Astrocyte of the hippocampus (primary cell): ENCODE measurements around the gene RAET1E.
"Not testable (repeated sequence)": the region's sequence is repeated elsewhere in the genome, so short reads cannot be mapped to it uniquely, and the experiment has no call there.

ENCODE experiments used
- DNase-seq: peaks from one replicate; pipeline ENCODE4 v3.0.0; 2011; ENCODE audit warnings: low read depth, low spot score

The RAET1E gene

DNA sequence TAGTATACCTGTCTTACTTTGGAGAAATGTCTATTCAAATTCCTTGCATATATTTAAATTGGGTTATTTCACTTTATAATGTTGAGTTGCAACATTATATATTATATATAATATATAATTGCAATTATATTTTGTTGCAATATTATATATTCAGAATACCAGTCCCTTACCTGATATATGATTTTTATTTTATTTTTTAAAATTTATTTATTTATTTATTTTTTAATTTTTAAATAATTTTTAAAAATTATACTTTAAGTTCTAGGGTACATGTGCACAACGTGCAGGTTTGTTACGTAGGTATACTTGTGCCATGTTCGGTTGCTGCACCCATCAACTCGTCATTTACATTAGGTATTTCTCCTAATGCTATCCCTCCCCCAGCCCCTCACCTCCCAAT lies 29.1 kb upstream of the RAET1E start:
- not testable (repeated sequence) for DNase-seq

DNA sequence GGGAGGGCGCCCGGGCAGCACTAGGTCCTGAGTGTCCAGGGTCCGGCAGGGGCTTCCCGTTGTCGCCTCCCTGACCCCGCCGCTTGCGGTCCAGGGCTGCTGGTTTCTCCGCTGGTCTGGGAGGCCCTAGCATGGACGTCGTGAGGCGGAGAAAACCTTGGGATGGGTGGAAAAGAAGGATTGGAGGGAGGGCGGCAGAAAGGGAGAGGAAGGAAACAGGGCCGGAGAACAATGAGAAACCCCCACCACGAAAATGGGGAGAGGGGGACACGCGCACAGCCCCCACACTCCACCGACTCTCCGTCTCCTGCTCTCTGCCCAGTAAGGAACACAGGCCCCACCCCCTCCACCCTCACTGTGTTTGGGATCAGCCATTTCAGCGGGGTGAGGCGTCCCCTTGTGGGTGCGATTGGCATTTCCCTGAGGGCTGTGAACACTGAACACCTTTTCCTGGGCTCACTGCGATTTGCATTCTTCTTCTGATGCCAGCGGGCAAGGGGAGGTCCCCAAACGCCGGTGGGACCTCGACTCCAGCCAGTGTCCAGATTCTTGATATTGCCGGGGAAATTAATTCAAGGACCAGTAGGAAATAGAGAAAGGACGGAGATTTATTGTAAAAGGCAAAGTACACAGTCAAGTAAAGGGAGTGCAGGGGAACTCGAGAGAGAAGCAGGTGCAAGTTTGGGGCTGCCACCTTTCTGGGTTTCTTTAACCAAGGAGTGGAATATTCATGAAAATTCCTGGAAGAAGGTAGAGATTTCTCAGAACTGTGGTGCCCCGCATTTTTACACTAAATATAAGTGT lies 28.3 kb upstream of the RAET1E start:
- peak; percentile 91 for DNase-seq

DNA sequence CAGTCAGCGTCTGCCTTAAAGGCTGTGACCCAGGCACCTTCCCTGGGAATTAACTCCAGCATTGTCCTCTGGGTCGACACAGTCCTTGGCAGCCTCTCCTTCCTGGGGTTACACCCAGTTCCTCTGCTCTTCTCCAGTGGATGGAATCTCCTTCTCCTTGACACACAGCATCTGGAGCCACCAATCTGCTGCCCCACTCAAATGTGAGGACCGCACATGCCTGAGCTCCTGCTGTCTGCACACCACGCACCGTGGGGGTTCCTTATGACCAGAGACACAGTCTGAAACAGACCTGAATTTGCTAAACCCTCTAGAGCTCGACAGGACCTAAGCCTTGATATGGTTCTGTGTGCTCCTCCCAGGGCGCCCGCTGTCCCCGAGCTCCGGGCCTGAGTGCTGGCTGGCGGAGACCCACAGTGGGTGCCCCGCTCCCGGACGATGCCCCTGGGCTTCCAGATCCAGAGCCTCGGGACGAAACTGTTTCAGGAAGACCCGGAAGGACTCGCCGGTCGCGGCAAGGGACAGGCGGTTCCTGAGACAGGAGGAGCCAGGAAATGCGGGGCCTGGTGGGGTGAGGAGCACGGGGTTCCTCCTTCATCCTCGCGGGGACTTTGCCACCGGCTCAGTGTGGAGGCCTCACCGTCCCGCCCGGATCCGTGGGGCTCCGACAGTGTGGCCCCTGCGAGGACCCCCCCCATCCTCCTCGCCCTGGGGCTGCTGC lies 27.5 kb upstream of the RAET1E start:
- DNase-seq = peak; percentile 38

DNA sequence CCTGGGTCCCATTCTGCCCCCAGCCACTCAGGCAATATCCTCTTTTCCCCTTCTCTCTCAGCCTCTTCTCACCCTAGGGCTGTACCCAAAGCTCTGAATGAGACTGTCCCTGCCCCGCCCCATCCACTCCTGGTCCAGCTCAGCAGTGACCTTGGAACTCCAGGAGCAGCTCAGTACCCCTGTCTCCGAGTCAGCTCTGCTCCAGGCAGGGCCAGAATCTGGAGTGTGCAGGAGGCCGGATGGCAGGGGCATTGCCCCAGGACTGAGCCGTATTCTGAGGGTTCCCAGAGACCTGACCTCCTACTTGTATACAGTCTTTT lies 27.0 kb upstream of the RAET1E start:
- DNase-seq = no peak

DNA sequence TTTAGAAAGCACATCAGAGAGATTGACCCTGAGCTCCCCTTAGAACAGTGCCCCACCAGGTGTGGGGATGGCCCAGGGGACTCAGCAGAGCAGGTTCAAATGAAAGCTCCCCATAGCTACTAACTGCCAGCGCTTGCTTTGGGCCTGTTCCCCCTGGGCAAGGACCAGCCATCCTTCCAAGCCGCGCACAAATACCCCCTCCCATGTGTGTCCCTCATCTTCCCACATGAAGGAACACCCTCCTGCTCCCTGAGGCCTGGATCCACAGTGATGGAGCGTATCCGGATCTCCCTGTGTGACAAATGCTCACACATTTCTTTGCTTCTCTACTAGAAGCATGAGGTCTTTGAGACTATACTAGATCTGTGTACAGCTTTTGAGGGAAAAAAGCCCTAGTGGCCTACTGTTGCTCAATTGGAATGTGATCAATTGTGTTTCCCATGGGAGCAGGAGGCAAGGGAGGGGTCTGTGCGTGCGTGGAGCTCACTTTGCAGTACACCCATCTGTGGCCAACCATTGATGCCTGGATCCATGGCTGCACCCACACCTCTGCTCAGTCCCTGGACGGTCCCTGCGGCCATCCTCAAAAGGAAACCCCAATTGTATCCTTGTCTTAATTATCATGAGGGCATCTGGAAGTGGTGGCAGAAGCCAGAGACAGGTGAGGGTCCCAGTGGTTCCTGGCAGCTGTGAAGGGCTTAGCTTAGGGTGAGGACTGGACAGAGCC lies 26.5 kb upstream of the RAET1E start:
- DNase-seq = no peak

DNA sequence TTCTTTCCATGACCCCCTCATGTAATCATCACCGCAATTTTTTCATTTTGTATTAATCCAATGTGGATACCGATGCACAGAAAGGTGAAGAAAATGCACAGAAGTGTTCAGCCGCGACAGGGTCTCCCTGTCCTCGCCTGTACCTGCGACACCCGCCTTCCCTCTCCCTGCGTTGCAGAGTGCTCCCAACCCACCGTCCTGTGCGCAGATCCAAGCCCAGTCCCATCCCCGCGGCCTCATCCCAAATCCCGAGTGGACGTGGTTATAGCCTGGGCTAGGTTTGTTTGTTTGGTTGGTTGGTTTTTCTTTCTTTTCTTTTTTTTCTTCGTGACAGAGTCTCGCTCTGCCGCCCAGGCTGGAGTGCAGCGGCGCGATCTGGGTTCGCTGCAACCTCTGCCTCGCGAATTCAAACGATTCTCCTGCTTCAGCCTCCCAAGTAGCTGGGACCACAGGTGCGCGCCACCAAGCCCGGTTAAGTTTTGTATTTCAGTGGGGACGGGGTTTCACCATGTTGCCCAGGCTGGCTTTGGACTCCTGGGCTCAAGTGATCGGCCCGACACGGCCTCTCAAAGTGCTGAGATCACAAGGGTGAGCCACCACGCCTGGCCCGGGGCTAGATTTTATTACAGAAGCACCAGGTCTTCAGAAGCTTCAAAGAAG lies 25.5 kb upstream of the RAET1E start:
- no peak for DNase-seq

DNA sequence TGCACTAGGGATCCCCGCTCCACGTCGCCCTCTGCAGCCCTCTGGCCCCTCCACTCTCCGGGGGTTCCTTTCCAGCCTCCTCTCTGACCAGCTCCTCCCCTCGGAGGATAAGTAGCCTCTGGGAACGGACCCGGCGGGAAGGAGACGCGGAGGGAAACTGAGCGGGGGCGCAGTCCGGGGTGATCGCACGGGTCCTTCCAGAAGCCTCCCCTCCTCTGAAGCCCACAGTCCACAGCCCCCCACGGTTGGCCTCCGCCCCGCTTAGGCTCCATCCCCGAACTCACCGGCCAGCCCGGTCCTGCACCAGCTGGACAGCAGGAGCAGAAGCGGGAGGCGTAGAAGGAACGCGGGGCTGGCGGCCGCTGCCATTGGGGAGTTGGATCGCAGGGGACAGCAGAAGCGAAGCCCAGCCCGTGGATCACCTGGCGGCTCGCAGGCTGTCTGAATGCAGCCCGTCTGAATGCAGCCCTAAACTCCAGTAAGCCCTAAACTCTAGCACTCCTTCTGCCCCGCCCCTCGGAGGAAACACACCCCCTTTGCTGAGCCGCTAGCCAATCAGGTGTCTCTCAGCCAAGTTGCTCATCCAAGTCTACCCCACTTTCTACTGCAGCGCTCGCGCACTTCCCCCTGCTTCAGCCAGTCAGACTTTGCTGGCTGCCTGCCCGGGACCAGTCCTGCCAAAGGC lies 24.9 kb upstream of the RAET1E start, which contains the start of gene RAET1G:
Gene RAET1G (minus strand): TSS at position 480 of the 685 bp plus-strand sequence. CDS start 111 bp downstream, at position 369.
- DNase-seq = peak; percentile 95

DNA sequence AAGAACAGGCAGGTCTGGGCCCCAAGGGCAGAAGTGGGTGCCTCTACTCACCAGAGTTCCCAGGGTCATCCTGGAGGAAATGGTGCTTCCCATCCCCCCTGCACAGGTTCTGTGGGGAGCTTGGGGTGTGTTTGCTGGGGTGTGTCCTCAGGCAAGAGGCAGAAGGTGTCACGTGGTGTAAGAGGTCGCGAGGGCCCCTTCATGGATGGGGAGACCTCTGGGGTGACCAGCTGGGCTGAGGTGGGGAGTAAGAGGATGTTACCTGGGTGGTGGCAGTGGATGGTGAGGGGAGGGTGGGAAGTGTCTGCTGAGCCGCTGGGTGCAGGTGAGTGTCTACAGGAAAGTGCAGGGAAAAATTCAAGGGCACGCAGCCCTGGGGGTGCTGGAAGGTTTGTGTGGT lies 24.2 kb upstream of the RAET1E start:
- DNase-seq = not testable (repeated sequence)

DNA sequence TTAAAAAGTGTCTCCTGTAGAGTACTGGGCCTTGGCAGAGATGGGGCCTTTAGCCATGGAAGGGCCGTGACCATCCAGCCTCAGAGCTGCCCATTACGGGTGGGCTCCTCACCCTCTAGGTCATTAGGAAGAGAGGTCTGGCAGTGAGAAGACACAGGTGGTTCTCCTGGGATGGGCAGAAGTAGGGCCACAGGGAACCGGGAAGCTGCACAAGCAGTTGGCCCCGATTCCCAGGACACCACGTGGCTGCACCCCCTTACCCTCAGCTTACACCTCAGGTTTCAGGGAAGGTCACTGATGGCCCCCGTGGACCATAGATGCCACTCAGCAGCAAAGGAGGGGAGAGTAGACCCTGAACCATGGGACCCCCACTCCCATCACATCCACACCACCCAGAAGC lies 23.4 kb upstream of the RAET1E start:
- no peak for DNase-seq

DNA sequence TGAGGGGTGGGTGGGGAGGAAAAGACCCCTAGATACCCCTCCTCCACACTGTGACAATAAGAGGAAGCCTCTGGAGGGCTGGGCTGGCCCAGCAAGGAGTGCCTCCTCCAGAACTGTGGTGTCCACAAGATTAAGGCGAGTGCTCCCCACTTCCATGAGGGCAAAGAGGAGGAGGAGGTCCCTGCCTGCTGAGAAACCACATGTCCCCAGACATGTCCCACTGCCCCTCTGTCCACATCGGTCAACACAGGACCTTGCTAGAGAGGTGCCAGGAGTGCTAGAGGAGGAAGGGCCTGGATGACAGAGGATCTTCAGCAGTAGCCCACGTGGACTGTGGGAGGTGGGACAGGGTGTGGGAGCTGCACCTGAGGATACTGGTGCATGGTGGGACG lies 21.9 kb upstream of the RAET1E start:
- no peak for DNase-seq

DNA sequence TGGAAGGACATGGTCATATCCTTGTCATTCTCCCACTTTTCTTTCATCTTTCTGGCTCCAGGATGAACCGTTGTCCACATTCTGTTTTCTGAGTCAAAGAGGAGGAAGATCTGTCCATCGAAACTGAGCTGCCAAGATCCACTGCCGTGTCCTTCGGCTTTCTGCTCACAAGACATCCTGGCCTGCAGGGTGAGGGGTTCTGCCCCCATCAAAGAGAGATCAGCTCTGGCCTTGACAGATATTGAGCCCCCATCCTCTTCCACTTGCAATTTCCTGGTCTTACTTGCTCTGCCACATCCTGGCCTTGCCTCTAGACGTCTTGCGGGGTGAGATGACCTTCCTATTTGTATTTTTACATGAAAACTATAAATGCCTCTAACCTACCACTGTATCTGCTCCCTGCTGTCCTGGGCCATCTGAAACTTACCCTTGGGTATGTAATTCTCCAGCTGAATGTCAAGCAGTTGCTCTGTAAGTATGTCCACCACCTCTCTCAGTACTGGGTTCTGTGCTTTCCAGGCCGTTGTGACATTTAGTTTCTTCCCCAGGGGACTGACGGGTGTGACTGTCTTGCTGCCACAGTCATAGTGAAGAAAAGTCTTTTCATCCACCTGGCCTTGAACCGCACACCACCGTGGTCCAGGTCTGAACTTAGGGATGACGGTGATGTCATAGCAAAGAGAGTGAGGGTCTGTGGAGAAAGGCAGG lies 21.4 kb upstream of the RAET1E start:
- not testable (repeated sequence) for DNase-seq

DNA sequence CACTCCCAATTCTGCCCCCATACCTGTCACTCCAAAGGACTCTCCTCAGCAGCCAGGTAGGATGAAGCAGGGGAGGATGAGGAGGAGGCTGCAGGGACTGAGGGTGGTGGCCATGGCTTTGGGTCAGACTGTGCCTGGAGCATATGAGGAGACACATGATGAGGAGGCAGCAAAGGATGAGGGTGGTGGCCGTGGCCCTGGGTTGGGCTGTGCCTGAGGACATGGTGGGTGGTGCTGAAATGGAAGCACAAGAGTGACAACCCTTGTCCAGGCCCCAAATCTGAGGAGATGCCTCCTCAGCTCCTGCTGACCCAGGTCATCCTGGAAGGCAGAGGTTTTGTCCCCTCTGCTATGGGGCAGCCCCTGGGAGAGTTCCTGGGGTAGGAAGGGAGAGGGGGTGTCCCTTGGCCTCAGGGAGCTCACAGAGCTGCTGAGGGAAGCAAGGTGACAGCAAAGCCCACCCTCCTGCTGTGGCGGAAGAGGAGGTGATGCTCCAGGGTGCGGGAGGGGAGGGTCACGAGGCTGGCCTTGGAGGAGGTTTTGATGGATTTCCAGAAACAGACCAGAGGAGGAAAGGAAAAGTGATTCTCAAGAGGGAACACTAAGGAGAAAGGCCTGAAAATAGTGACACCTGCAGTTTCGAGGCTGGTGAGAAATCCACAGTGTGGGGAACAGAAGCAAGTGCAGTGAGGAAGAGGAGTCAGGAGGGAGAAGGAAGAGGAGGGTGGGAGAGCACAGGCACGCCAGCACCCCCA lies 20.4 kb upstream of the RAET1E start:
- DNase-seq = no peak

DNA sequence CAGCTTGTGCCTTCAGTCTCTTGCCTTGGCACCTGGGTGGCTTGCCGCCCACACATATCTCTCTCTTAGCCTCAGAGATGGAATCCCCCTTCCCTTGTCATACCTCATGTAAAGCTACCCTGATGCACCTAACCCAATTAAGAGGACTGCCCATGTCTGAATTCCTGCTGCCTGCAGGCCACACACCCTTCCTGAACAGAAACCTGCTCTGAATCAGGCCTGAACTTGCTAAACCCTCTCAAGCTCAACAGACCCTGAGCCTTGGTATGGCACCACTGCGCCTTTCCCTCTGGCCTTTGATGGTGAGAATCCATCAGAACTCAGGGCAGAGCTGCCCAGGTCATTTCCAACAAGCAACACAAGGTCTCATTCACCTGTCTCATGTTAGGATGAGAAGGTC lies 19.8 kb upstream of the RAET1E start:
- DNase-seq = no peak

DNA sequence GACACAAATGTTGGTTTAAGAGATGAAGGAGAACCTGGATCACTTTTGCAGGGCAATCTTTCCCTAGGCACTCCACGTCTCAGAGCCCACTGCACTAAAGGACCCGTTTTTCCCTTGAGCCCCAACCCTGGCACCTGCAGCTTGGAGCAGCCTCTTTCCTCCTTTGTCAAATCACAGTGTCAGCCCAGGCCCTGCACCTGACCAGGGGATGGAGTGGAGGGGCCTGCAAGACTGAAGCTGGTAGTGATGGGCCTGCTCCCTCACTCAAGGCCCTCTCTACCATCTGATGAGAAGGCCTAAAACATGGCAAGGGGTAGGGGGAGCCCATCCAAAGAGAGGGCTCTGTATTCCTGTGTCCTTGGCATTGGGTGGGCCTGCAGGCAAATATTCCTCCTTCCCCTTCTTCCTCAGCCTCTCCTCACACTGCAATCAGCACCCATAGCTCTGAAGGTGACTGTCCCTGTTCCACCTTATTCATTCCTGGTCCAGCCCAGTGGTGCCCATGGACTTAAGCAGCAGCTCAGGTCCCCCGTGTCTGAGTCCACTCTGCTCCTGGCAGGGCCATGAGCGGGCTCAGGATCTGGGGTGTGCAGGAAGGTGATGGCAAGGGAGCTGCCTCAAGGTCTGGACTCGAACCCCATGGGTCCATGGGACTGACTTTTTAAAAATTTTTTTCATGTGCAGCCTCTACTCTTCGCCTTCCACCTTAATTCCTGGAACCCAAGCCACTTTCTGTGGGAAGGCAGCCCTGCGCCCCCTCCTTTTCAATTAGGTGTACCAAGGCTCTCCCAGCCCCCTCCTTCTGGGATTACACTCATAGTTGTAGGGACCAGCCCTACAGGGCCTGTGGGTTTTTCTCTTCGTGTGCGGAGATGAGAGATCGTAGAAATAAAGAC lies 18.3 kb upstream of the RAET1E start:
- no peak for DNase-seq

DNA sequence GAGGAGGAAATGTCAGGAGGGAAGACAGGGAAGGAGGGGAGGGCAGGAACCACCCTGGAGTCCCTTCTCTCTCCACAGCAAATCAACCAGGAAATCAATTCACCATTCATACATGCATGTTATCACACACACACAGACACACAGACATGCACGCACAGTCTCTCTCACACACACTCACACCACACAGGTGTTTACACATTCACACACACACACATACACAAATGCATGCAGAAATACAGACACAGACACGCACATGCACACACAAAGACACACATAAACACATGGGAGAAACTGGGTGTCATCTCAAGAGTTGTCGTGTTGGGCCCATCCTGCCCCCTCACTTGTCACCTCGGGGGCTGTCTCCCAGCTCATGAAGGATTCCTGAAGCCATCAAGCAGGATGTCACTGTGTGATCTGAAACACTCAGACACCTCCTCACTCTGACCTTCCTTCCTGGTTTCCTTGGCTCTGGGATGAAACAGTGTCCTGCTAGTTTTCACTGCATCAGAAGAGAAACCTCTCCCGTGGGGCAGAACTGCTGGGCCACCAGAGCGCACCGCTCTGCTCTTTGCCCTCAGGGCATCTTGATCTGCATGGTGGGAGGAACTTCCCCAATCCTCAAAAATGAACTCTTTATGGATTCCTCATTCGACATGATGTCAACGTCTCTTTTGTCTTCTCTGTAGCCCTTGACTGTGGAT lies 15.8 kb upstream of the RAET1E start:
- no peak for DNase-seq

DNA sequence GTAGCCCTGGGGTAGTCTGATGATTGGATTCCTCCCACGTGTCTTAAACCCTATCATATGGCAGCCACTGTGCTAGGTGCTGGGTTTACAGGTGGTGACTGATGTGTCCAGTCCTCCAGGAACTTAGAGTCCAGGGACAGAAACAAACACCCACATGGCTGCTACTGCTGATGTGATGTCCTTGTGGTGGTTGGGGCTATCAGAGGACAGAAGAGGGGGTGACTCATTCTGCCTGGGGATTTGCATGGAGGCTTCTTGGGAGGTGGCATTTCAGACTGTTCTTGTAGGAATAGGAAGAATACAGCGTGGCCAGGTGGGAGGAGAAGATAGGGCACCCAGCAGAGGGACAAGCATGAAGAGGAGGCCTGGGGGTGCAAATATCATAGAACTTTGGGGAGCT lies 15.2 kb upstream of the RAET1E start:
- no peak for DNase-seq

DNA sequence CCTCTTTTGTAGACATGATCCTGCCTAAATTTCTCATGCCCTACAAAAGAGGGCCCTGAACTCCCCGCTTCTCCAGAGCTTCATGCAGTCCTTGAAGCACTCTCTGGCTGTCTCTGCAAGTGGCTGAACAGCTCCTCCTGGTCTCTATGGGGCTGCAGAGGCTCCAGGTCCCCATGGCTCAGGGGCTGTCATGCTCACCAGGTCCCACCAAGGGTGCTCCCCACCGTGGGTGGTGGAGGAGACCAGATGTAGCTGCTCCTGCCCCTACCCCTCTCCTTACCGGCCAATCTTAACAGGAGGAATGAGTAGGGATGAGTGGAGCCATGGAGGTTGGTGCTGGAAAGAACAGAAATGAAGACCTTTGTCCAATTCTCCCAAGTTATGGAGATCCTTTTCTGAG lies 14.8 kb upstream of the RAET1E start:
- not testable (repeated sequence) for DNase-seq

DNA sequence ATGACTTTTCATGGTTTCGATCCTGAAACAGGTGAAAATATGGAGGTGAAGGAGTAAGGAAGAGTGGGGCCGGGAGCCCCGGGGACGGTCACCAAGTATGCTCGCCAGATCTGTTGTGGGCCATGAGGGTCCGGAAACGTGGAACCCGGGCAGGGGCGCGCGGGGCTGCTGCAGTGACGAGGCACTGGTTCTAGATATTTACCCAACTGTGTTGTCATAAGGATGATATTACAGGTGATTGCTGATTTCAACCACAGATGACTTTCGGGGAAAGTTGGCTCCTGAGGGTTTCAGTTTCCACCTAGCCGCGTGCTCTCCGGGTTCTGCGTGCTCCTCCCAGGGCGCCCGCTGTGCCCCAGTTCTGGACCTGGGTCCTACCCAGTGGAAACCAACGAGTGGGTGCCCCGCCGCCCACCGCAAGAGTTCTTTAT lies 12.8 kb upstream of the RAET1E start:
- DNase-seq = no peak
